Measurements from ENCODE around the gene SKAP2. TPM values are rescaled to one million over a fixed set of nuclear protein-coding genes. Genes with fewer than 3 reads are reported as not detected.
A peak's percentile ranks its signal among the peaks of the same experiment; 100 is the strongest.

The SKAP2 gene
- total and polyA plus RNA-seq, 2 donors (not counting 3 experiments of a cell fraction or from before 2014, with no cell fraction given), result 4.0 to 27.6 TPM

- Histone ChIP-seq H3K36me3 (ENCODE audit: control insufficient read depth in 2 of 2, extremely low read depth in 1 of 2, insufficient read depth in 2 of 2, low read length in 2 of 2) (no peaks in the 10 kb centered on the region), H4K20me1 (replicated peaks; ENCODE audit: control insufficient read depth, extremely low read depth, insufficient read depth, low read length) (no peaks in the 10 kb centered on the region), H3K4me3 (replicated peaks in 1 of 3; ENCODE audit: insufficient read depth in 1 of 3, low read depth in 1 of 3, low read length in 3 of 3) (peak overlapping the region; percentile 24 to 72 (median 36)), H3K79me2 (ENCODE audit: control insufficient read depth, insufficient read depth, low read length) (peaks cover 38% of the 10 kb centered on the region), H3K9me3 (replicated peaks; ENCODE audit: control insufficient read depth, insufficient read depth, low read length) (no peaks in the 10 kb centered on the region), H2AFZ (ENCODE audit: low read depth, low read length) (peak overlapping the region; percentile 85), H3K27ac (ENCODE audit: insufficient read depth, low read depth, low read length) (peak overlapping the region; percentile 80), H3K9me1 (replicated peaks; ENCODE audit: control insufficient read depth, extremely low read depth, insufficient read depth, low read length) (no peaks in the 10 kb centered on the region), H3K9ac (replicated peaks; ENCODE audit: extremely low read depth, insufficient read depth, low read length) (peak overlapping the region; percentile 79), H3K4me1 (ENCODE audit: control insufficient read depth, extremely low read depth, insufficient read depth, low read length) (peaks cover 34% of the 10 kb centered on the region), H3K27me3 (ENCODE audit: control insufficient read depth in 2 of 2, insufficient read depth in 2 of 2, low read length in 2 of 2) (no peaks in the 10 kb centered on the region), H3K4me2 (ENCODE audit: insufficient read depth, low read length) (peak overlapping the region; percentile 92)
- FAIRE-seq (no peak), DNase-seq (ENCODE audit: low read depth, low spot score) (no peak)
- dilution Hi-C loops (cut with MboI; ENCODE audit: extremely low pct_ligation_motif_present, low sequenced_read_pairs), result loop anchor here (10.0 kb wide), 2 partner anchors 308 to 482 kb away; partner anchors contain the start of gene HOXA9
- ChIA-PET CTCF (interaction anchor here (0.7 to 7.8 kb wide), 8 partner anchors 209 to 304 kb away, joined by 3 to 124 read pairs (median 6); partner anchors contain the start of genes HOXA1, HOXA4 and HOXA5), POLR2A (interaction anchor here (0.6 to 1.1 kb wide), 3 partner anchors 8 to 1834 kb away, joined by 3 to 5 read pairs (median 3); no protein-coding TSS in a partner anchor)
- no TSS peak for BruUV-seq (replicated peaks)
- no peak for TF ChIP-seq EZH2 (IDR thresholded peaks at IDR 0.05; ENCODE audit: borderline replicate concordance, low read depth, low read length, severe bottlenecking)
- TF ChIP-seq POLR2A (IDR thresholded peaks at IDR 0.05; ENCODE audit: low read depth, low read length), result no peak
- TF ChIP-seq GATA2 (IDR thresholded peaks at IDR 0.05; ENCODE audit: insufficient read depth, insufficient read length, low read depth, low read length), result no peak
- no peak for TF ChIP-seq MYC (IDR thresholded peaks at IDR 0.05; ENCODE audit: low read depth, low read length)
- TF ChIP-seq FOS (IDR thresholded peaks at IDR 0.05; ENCODE audit: borderline replicate concordance, insufficient read depth, low read length), result no peak
- no peak for TF ChIP-seq POLR2AphosphoS5 (IDR thresholded peaks at IDR 0.05; ENCODE audit: insufficient read depth, low read depth, low read length)
- TF ChIP-seq CTCF (IDR thresholded peaks at IDR 0.05; ENCODE audit: extremely low read depth in 1 of 2, insufficient read depth in 1 of 2, low read depth in 1 of 2, low read length in 2 of 2), result no peak
- no peak for TF ChIP-seq JUN (IDR thresholded peaks at IDR 0.05; ENCODE audit: borderline replicate concordance, insufficient read depth, insufficient read length, low read depth)
- no peak for TF ChIP-seq MAX (IDR thresholded peaks at IDR 0.05; ENCODE audit: insufficient read depth, insufficient read length)
- intact Hi-C loops (cut with micrococcal nuclease), result loop anchor here (1.0 to 10.0 kb wide), 4 partner anchors 171 to 962 kb away; no protein-coding TSS in a partner anchor
Measured at GRCh38 chr7:26857170-26857505, 7.3 kb downstream of the SKAP2 start.
